NCI-H524 (cell line): ENCODE measurements around the gene JARID2.

Experiments used
- DNase-seq, 2 experiments: peaks; one replicate each; lab custom pipeline; 2025; lab: John Stamatoyannopoulos, UW

Gene JARID2

GRCh38 chr6:15375638-15376290, 129.9 kb downstream of the JARID2 start:
- no peak for DNase-seq

- no peak for DNase-seq
These were observed 131.1 kb downstream of the JARID2 start for GRCh38 chr6:15376900-15377487.

- no peak for DNase-seq
These were observed 132.4 kb downstream of the JARID2 start for GRCh38 chr6:15378272-15378671.

GRCh38 chr6:15378866-15379265, 133.0 kb downstream of the JARID2 start:
- DNase-seq, result no peak

- no peak for DNase-seq
These were observed 134.5 kb downstream of the JARID2 start for GRCh38 chr6:15380351-15380750.

- DNase-seq, result no peak
These were observed 136.2 kb downstream of the JARID2 start for GRCh38 chr6:15382089-15382488.

GRCh38 chr6:15382712-15383111, 136.8 kb downstream of the JARID2 start:
- DNase-seq, result no peak

GRCh38 chr6:15384901-15385300, 139.0 kb downstream of the JARID2 start:
- no peak for DNase-seq

GRCh38 chr6:15385521-15385920, 139.7 kb downstream of the JARID2 start:
- DNase-seq, result peak in 1 of 2 experiments; percentile 47

- no peak for DNase-seq
These were observed 140.4 kb downstream of the JARID2 start for GRCh38 chr6:15386110-15386755.

GRCh38 chr6:15386756-15387112, 140.9 kb downstream of the JARID2 start:
- peak; percentile 39 to 82 for DNase-seq

- DNase-seq, result no peak
These were observed 141.2 kb downstream of the JARID2 start for GRCh38 chr6:15387118-15387517.

GRCh38 chr6:15389084-15389764, 143.4 kb downstream of the JARID2 start:
- DNase-seq, result no peak

- peak; percentile 63 to 83 for DNase-seq
These were observed 144.2 kb downstream of the JARID2 start for GRCh38 chr6:15389765-15390723.

- DNase-seq, result no peak
These were observed 145.6 kb downstream of the JARID2 start for GRCh38 chr6:15391500-15391899.

GRCh38 chr6:15392182-15392581, 146.3 kb downstream of the JARID2 start:
- peak; percentile 64 to 91 for DNase-seq

GRCh38 chr6:15393605-15394004, 147.7 kb downstream of the JARID2 start:
- no peak for DNase-seq

GRCh38 chr6:15395087-15395486, 149.2 kb downstream of the JARID2 start:
- DNase-seq, result no peak

GRCh38 chr6:15396808-15397207, 150.9 kb downstream of the JARID2 start:
- DNase-seq, result no peak

GRCh38 chr6:15398633-15399275, 152.9 kb downstream of the JARID2 start:
- no peak for DNase-seq
